Lower leg skin (tissue), 3 donors: ENCODE data around the gene PRICKLE2.

Source experiments
- POLR2A ChIP-seq, 2 donors: fragments of 450-650 bp; IDR thresholded peaks; one replicate each; pipeline ENCODE4 v1.6.1; 2016 to 2017; ENCODE audit warnings: antibody characterized with exemption in 2 of 2, mild to moderate bottlenecking in 1 of 2, moderate library complexity in 1 of 2
- TF ChIP-seq, protein P1 (sequence below), 3 donors: fragments of 450-650 bp; IDR thresholded peaks; one replicate each; pipeline ENCODE4 v1.5.1; 2016; ENCODE audit warnings: antibody characterized with exemption in 3 of 3, mild to moderate bottlenecking in 3 of 3, moderate library complexity in 2 of 3

DNA sequence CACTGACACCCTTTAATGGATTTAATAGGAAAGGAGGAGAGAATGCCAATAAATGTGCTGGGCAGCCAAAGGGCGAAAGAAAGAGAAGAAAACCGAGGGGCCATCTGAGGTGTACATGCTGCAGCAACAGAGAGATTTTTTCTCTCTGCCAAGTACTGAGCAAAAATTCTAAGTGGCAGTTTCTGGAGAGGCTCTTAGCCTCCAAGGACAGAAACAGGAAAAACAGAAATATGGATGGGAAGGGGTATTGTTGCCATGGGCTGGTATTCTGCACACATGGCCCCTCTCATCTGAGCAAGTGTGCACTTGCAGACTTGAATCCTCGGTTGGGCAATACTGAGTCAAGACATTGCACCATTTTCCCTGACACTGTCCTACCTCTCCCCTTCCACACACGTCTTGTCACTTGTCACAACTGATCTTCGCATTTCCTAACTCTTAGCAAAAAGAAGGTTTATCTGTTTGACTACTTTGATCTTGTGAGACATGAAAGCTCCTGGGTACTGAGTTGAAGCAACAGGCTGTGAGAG is 73.9 kb downstream of the PRICKLE2 start:
- TF ChIP-seq, protein P1, sequence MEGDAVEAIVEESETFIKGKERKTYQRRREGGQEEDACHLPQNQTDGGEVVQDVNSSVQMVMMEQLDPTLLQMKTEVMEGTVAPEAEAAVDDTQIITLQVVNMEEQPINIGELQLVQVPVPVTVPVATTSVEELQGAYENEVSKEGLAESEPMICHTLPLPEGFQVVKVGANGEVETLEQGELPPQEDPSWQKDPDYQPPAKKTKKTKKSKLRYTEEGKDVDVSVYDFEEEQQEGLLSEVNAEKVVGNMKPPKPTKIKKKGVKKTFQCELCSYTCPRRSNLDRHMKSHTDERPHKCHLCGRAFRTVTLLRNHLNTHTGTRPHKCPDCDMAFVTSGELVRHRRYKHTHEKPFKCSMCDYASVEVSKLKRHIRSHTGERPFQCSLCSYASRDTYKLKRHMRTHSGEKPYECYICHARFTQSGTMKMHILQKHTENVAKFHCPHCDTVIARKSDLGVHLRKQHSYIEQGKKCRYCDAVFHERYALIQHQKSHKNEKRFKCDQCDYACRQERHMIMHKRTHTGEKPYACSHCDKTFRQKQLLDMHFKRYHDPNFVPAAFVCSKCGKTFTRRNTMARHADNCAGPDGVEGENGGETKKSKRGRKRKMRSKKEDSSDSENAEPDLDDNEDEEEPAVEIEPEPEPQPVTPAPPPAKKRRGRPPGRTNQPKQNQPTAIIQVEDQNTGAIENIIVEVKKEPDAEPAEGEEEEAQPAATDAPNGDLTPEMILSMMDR (IDR thresholded peaks at IDR 0.05): no peak
- TF ChIP-seq POLR2A (IDR thresholded peaks at IDR 0.05): no peak
